Peyer's patch (tissue), 4 donors: ENCODE measurements around the gene RAB1B. TPM values are rescaled to one million over a fixed set of nuclear protein-coding genes. Genes with fewer than 3 reads are reported as not detected.
"Not testable (repeated sequence)": the region's sequence is repeated elsewhere in the genome, so short reads cannot be mapped to it uniquely, and the experiment has no call there.

Experiments
- DNase-seq, 3 donors: peaks; one replicate each; pipeline ENCODE4 v3.0.0-alpha.2; 2017 to 2019
- H3K27ac ChIP-seq, 4 donors: fragments of 200-600 bp; sonication (generic); one replicate each; pipeline ENCODE4 v1.5.1; 2016 to 2019
- H3K27me3 ChIP-seq, 2 donors: fragments of 200-600 bp; sonication (generic); one replicate each; pipeline ENCODE4 v1.5.1; 2019
- H3K36me3 ChIP-seq, 3 donors: fragments of 200-600 bp; sonication (generic); one replicate each; pipeline ENCODE4 v1.5.1; 2016 to 2019
- H3K4me1 ChIP-seq, 4 donors: fragments of 200-600 bp; sonication (generic); one replicate each; pipeline ENCODE4 v1.5.1; 2016 to 2019
- H3K4me3 ChIP-seq, 4 donors: fragments of 200-600 bp; sonication (generic); 1 replicate in 3 of 4; 2 replicates in 1 of 4; pipeline ENCODE4 v1.5.1; 2016 to 2019; ENCODE audit warnings: mild to moderate bottlenecking in 1 of 4
- H3K9me3 ChIP-seq, 4 donors: fragments of 200-600 bp; sonication (generic); one replicate each; pipeline ENCODE4 v1.5.1; 2016 to 2019; ENCODE audit warnings: mild to moderate bottlenecking in 1 of 4
- POLR2A ChIP-seq, 2 donors: fragments of 450-650 bp; IDR thresholded peaks; one replicate each; pipeline ENCODE4 v1.5.1; 2017; ENCODE audit warnings: antibody characterized with exemption in 2 of 2, mild to moderate bottlenecking in 2 of 2, moderate library complexity in 2 of 2
- total RNA-seq, 4 donors: library from RNA; depleted of rRNA; stranded (reverse); fragments of >200 nt; gene quantifications; one replicate each; pipeline ENCODE4 v1.1.0, GENCODE V29; 2016
- TF ChIP-seq, protein P1 (sequence below), 6 experiments: fragments of 450-650 bp in 4 of 6; fragments of 200-600 bp in 2 of 6; sonication (generic) in 1 of 6; IDR thresholded peaks; one replicate each; pipeline ENCODE4 v1.5.1; 2017 to 2019; ENCODE audit warnings: antibody characterized with exemption in 6 of 6, mild to moderate bottlenecking in 3 of 6, moderate library complexity in 1 of 6

The RAB1B gene
- total RNA-seq, 4 donors from 2014 or later = 80.0 to 161 (median 103) TPM

DNA sequence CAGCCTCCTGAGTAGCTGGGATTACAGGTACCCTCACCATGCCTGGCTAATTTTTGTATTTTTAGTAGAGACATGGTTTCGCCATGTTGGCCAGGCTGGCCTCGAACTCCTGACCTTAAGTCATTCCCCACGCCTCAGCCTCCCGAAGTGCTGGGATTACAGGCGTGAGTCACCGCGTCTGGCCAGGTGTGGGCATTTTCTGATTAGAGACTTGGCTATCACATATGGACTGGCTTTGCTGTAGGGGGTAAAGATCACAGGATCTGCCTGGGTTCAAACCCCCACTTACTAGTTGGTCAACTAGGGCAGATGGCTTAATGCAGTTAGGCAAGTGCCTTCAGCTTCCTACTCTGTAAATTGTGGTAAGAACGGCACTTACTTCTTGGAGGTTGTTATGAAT, 41.9 kb downstream of the RAB1B start:
- no peak for DNase-seq
- Histone ChIP-seq H3K27ac (no peak overlapping the region), H3K36me3 (no peaks in the 10 kb centered on the region), H3K4me1 (peaks cover 4 to 24% (median 11%) of the 10 kb centered on the region in 4 donors), H3K9me3 (no peaks in the 10 kb centered on the region), H3K27me3 (no peaks in the 10 kb centered on the region), H3K4me3 (no peak overlapping the region)
- no peak for TF ChIP-seq POLR2A (IDR thresholded peaks at IDR 0.05)
- TF ChIP-seq, protein P1, sequence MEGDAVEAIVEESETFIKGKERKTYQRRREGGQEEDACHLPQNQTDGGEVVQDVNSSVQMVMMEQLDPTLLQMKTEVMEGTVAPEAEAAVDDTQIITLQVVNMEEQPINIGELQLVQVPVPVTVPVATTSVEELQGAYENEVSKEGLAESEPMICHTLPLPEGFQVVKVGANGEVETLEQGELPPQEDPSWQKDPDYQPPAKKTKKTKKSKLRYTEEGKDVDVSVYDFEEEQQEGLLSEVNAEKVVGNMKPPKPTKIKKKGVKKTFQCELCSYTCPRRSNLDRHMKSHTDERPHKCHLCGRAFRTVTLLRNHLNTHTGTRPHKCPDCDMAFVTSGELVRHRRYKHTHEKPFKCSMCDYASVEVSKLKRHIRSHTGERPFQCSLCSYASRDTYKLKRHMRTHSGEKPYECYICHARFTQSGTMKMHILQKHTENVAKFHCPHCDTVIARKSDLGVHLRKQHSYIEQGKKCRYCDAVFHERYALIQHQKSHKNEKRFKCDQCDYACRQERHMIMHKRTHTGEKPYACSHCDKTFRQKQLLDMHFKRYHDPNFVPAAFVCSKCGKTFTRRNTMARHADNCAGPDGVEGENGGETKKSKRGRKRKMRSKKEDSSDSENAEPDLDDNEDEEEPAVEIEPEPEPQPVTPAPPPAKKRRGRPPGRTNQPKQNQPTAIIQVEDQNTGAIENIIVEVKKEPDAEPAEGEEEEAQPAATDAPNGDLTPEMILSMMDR (IDR thresholded peaks at IDR 0.05) = no peak

DNA sequence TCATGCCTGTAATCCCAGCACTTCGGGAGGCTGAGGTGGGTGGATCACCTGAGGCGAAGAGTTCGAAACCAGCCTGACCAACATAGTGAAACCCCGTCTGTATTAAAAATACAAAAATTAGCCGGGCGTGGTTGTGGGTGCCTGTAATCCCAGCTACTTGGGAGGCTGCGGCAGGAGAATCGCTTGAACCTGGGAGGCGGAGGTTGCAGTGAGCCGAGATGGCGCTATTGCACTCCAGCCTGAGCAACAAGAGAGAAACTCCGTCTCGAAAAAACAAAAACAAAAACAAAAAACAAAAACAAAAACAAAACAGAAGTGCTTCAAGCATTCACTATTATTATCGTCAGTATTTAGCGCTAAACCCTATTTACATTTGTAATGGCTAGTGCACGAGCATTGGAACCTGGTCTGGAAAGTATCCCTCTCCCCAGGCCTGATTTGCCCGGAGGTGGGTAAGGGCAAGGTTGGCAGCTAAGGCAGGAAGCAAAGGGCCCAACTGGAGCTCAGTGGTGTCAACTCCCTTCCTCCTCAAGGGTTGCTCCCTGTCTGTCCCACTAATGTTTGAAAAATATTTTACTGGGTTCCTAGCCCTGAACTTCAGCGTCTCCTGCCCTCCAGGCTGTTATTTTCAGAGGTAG, 42.5 kb downstream of the RAB1B start:
- H3K27me3 ChIP-seq, H3K27ac ChIP-seq, H3K9me3 ChIP-seq, H3K4me3 ChIP-seq, H3K36me3 ChIP-seq, DNase-seq: not testable (repeated sequence)
- H3K4me1 ChIP-seq = peaks cover 4 to 24% (median 11%) of the 10 kb centered on the region in 4 donors

GRCh38 chr11:66311470-66311964, 43.1 kb downstream of the RAB1B start:
- H3K27ac ChIP-seq = peak overlapping the region; percentile 75 to 96 (median 92)
- peak overlapping the region; percentile 32 to 59 (median 53) for H3K4me3 ChIP-seq
- no peaks in the 10 kb centered on the region for H3K9me3 ChIP-seq
- TF ChIP-seq POLR2A (IDR thresholded peaks at IDR 0.05) = no peak
- TF ChIP-seq, protein P1 (IDR thresholded peaks at IDR 0.05) = no peak
- no peaks in the 10 kb centered on the region for H3K36me3 ChIP-seq
- H3K4me1 ChIP-seq = peaks cover 4 to 28% (median 11%) of the 10 kb centered on the region in 4 donors
- H3K27me3 ChIP-seq = no peaks in the 10 kb centered on the region
- DNase-seq = no peak

- no peaks in the 10 kb centered on the region for H3K27me3 ChIP-seq
- H3K4me3 ChIP-seq = peak overlapping the region; percentile 32 to 59 (median 53)
- no peaks in the 10 kb centered on the region for H3K9me3 ChIP-seq
- H3K36me3 ChIP-seq = no peaks in the 10 kb centered on the region
- peaks cover 4 to 31% (median 11%) of the 10 kb centered on the region in 4 donors for H3K4me1 ChIP-seq
- peak overlapping the region; percentile 75 to 96 (median 92) for H3K27ac ChIP-seq
- peak; percentile 96 to 98 (median 97) for DNase-seq
- peak in 1 of 2 donors; percentile 56 for TF ChIP-seq POLR2A (IDR thresholded peaks at IDR 0.05)
- TF ChIP-seq, protein P1 (IDR thresholded peaks at IDR 0.05) = peak; percentile 82 to 98 (median 96)
Measured at GRCh38 chr11:66311965-66312548, 43.6 kb downstream of the RAB1B start.

- H3K4me1 ChIP-seq = peaks cover 4 to 36% (median 12%) of the 10 kb centered on the region in 4 donors
- peak overlapping the region; percentile 32 to 59 (median 53) for H3K4me3 ChIP-seq
- peak; percentile 100 for DNase-seq
- no peaks in the 10 kb centered on the region for H3K27me3 ChIP-seq
- no peaks in the 10 kb centered on the region for H3K36me3 ChIP-seq
- no peak for TF ChIP-seq POLR2A (IDR thresholded peaks at IDR 0.05)
- TF ChIP-seq, protein P1 (IDR thresholded peaks at IDR 0.05) = peak in 1 of 6 experiments; percentile 5
- H3K27ac ChIP-seq = peak overlapping the region; percentile 88 to 96 (median 92)
- H3K9me3 ChIP-seq = no peaks in the 10 kb centered on the region
Measured at GRCh38 chr11:66312549-66313320, 44.3 kb downstream of the RAB1B start.
